Smooth muscle cell (in vitro differentiated cells): ENCODE results near the gene GRAMD2A. TPM values are rescaled to one million over a fixed set of nuclear protein-coding genes. Genes with fewer than 3 reads are reported as not detected.

Source experiments
- DNase-seq: peaks from one replicate; lab custom pipeline; 2025; ENCODE audit not compliant: unreplicated experiment; lab: John Stamatoyannopoulos, UW
- H2AFZ ChIP-seq: fragments of 200-600 bp; sonication (generic); 2 replicates; pipeline ENCODE4 v1.6.0; 2016; ENCODE audit warnings: antibody characterized with exemption, low read depth, mild to moderate bottlenecking
- H3F3A ChIP-seq: fragments of 200-600 bp; sonication (generic); 2 replicates; pipeline ENCODE4 v1.6.0; 2017; ENCODE audit warnings: antibody characterized with exemption, low read depth
- H3K27ac ChIP-seq: fragments of 200-600 bp; sonication (generic); 2 replicates; pipeline ENCODE4 v1.5.1; 2016; ENCODE audit warnings: low read depth, mild to moderate bottlenecking
- H3K27me3 ChIP-seq: fragments of 200-600 bp; sonication (generic); 2 replicates; pipeline ENCODE4 v1.6.1; 2016; ENCODE audit warnings: low read depth, mild to moderate bottlenecking
- H3K36me3 ChIP-seq: fragments of 200-600 bp; sonication (generic); 2 replicates; pipeline ENCODE4 v1.5.1; 2016; ENCODE audit warnings: low read depth
- H3K4me1 ChIP-seq: fragments of 200-600 bp; sonication (generic); 2 replicates; pipeline ENCODE4 v1.5.1; 2016; ENCODE audit warnings: low read depth
- H3K4me2 ChIP-seq: fragments of 200-600 bp; sonication (generic); 2 replicates; pipeline ENCODE4 v1.6.0; 2016; ENCODE audit warnings: mild to moderate bottlenecking
- H3K4me3 ChIP-seq: fragments of 200-600 bp; sonication (generic); 2 replicates; pipeline ENCODE4 v1.5.1; 2016; ENCODE audit warnings: mild to moderate bottlenecking
- H3K79me2 ChIP-seq: fragments of 200-600 bp; sonication (generic); 2 replicates; pipeline ENCODE4 v1.6.0; 2016; ENCODE audit warnings: low read depth, mild to moderate bottlenecking
- H3K9ac ChIP-seq: fragments of 200-600 bp; sonication (generic); 2 replicates; pipeline ENCODE4 v1.6.0; 2016; ENCODE audit warnings: low read depth
- H3K9me3 ChIP-seq: fragments of 200-600 bp; sonication (generic); replicated peaks from 2 replicates; pipeline ENCODE4 v1.5.1; 2016; ENCODE audit warnings: low read depth
- H4K20me1 ChIP-seq: fragments of 200-600 bp; sonication (generic); 2 replicates; pipeline ENCODE4 v1.6.0; 2016; ENCODE audit warnings: low read depth
- WGBS: methylation state at CpG from one replicate; pipeline ENCODE4 v1.1.7; 2016; ENCODE audit warnings: low lambda C conversion rate; 5-methylcytosine and 5-hydroxymethylcytosine counted together
- polyA plus RNA-seq: library from polyadenylated mRNA; unstranded; fragments of >200 nt; fragmentation: Nextera tagmentation; extraction: Ambion mirVana; gene quantifications from 2 replicates; pipeline ENCODE4 v1.2.1, GENCODE V29; 2016
- total RNA-seq: library from RNA; depleted of rRNA; stranded (reverse); fragments of >200 nt; gene quantifications from 2 replicates; pipeline ENCODE4 v1.2.3, GENCODE V29; 2014
- TF ChIP-seq, protein P1 (sequence below): fragments of 200-600 bp; sonication (generic); IDR thresholded peaks from 2 replicates; pipeline ENCODE4 v1.5.1; 2017; ENCODE audit warnings: borderline replicate concordance, mild to moderate bottlenecking, antibody characterized with exemption; ENCODE audit not compliant: insufficient read depth, poor library complexity, severe bottlenecking

GRAMD2A gene
- total and polyA plus RNA-seq, 2 experiments from 2014 or later = 0.54 to 2.1 TPM

- H3K9ac ChIP-seq = no peak overlapping the region
- no peaks in the 10 kb centered on the region for H3K79me2 ChIP-seq
- H3K4me1 ChIP-seq = peaks cover 8% of the 10 kb centered on the region
- no peak overlapping the region for H2AFZ ChIP-seq
- H3K36me3 ChIP-seq = no peaks in the 10 kb centered on the region
- H3K4me3 ChIP-seq = no peak overlapping the region
- no peaks in the 10 kb centered on the region for H3K27me3 ChIP-seq
- TF ChIP-seq, protein P1, sequence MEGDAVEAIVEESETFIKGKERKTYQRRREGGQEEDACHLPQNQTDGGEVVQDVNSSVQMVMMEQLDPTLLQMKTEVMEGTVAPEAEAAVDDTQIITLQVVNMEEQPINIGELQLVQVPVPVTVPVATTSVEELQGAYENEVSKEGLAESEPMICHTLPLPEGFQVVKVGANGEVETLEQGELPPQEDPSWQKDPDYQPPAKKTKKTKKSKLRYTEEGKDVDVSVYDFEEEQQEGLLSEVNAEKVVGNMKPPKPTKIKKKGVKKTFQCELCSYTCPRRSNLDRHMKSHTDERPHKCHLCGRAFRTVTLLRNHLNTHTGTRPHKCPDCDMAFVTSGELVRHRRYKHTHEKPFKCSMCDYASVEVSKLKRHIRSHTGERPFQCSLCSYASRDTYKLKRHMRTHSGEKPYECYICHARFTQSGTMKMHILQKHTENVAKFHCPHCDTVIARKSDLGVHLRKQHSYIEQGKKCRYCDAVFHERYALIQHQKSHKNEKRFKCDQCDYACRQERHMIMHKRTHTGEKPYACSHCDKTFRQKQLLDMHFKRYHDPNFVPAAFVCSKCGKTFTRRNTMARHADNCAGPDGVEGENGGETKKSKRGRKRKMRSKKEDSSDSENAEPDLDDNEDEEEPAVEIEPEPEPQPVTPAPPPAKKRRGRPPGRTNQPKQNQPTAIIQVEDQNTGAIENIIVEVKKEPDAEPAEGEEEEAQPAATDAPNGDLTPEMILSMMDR = no peak
- H3F3A ChIP-seq = no peaks in the 10 kb centered on the region
- no peak for DNase-seq
- no peak overlapping the region for H3K4me2 ChIP-seq
- H3K27ac ChIP-seq = no peak overlapping the region
- H3K9me3 ChIP-seq = no peaks in the 10 kb centered on the region
- H4K20me1 ChIP-seq = no peaks in the 10 kb centered on the region
- 91% methylated on average over 7 of the region's 7 CpGs for WGBS
Observed at GRCh38 chr15:72170691-72171090, 26.9 kb downstream of the GRAMD2A start.

DNA sequence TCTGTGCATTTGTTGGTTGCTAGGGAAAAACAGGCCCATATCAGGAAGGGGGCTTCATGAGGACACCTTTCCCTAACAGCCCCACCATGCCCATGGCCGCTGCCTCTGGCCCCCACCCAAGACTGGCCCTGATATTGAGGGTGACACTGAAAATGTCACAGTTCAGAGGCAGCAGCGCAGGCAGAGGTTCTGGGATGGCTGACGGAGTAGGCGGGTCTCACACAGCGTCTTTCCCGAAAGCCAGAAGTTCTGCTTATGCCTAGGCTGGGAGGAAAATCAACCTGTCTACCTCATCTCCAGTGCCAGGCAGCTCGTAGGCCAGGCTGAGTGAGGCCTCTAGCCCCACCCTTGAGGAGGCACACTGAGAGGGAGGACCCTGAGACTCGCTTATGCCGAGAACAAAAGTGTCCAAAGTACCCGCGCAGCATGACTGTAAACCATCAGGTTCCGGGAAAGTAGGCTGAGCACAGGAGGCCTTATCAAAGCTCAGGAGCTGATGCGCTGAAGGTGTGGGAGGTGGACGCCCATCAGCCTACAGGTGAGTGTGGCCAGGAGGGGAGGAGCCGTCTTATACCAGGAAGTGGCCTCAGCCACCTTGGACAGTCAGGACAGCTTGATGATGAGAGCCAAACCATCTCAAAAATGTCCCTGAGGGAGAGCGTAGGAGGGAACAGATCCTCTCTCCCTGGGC is 27.5 kb downstream of the GRAMD2A start:
- no peak overlapping the region for H3K27ac ChIP-seq
- H3K4me2 ChIP-seq = no peak overlapping the region
- H2AFZ ChIP-seq = no peak overlapping the region
- TF ChIP-seq, protein P1 = no peak
- H4K20me1 ChIP-seq = no peaks in the 10 kb centered on the region
- no peaks in the 10 kb centered on the region for H3K9me3 ChIP-seq
- no peaks in the 10 kb centered on the region for H3K79me2 ChIP-seq
- H3F3A ChIP-seq = no peaks in the 10 kb centered on the region
- WGBS = 84% methylated on average over 16 of the region's 16 CpGs
- H3K27me3 ChIP-seq = no peaks in the 10 kb centered on the region
- no peaks in the 10 kb centered on the region for H3K36me3 ChIP-seq
- DNase-seq = no peak
- no peak overlapping the region for H3K4me3 ChIP-seq
- H3K4me1 ChIP-seq = peaks cover 8% of the 10 kb centered on the region
- H3K9ac ChIP-seq = no peak overlapping the region

DNA sequence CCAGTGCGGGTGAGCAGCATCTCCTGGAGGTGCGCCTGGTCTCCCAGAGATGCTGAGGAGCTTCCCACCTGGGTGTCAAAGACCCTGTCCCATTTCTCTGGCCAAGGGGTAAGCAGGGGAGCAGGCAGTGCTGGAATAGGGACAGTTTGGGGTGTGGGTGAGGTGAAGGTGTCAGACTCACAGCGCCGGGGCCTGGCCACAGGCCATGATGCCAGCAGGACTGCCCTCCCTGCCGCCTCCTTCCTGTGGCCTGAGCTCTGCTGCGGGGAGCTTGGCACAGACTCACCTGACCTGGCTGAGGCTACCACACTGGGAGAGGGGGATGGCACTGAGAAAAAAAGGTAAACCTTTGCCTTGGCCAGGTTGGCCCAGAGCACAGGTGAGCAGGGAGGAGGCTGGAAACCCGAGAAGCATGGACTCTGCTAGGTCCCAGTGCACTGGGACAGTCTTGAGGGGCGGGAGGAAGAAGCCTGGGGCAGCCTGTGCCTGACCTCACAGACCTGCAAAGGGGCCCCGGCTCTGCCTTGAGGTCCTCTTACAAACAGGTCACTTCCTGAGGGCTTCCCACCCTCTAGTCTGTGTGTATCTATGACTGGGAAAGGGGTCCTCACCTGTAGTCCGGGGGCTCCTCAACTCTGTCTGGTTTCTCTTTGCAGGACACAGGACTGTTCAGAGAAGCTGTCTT is 28.2 kb downstream of the GRAMD2A start:
- TF ChIP-seq, protein P1 = no peak
- no peak overlapping the region for H3K9ac ChIP-seq
- H3K4me3 ChIP-seq = no peak overlapping the region
- no peaks in the 10 kb centered on the region for H3K9me3 ChIP-seq
- peaks cover 8% of the 10 kb centered on the region for H3K4me1 ChIP-seq
- no peaks in the 10 kb centered on the region for H3K79me2 ChIP-seq
- no peaks in the 10 kb centered on the region for H4K20me1 ChIP-seq
- H3K4me2 ChIP-seq = no peak overlapping the region
- no peaks in the 10 kb centered on the region for H3K27me3 ChIP-seq
- H3K27ac ChIP-seq = no peak overlapping the region
- H3F3A ChIP-seq = no peaks in the 10 kb centered on the region
- no peak for DNase-seq
- no peaks in the 10 kb centered on the region for H3K36me3 ChIP-seq
- 94% methylated on average over 10 of the region's 10 CpGs for WGBS
- no peak overlapping the region for H2AFZ ChIP-seq
